Measurements from ENCODE around the gene DMAC2.
"Not testable (repeated sequence)": the region's sequence is repeated elsewhere in the genome, so short reads cannot be mapped to it uniquely, and the experiment has no call there.

DMAC2 gene

GRCh38 chr19:41436674-41436951 lies 3.1 kb downstream of the DMAC2 start:
- Histone ChIP-seq H3K9ac (ENCODE audit: low read length) (no peak overlapping the region), H3K4me3 (ENCODE audit: low read length) (no peak overlapping the region), H3K36me3 (ENCODE audit: control insufficient read depth, insufficient read depth, low read length) (peaks cover 22% of the 10 kb centered on the region), H3K27me3 (ENCODE audit: control insufficient read depth, insufficient read depth, low read length) (no peaks in the 10 kb centered on the region), H3K4me1 (ENCODE audit: control insufficient read depth, insufficient read depth, low read length) (peaks cover 7% of the 10 kb centered on the region), H3K27ac (ENCODE audit: low read depth, low read length) (no peak overlapping the region)

GRCh38 chr19:41435936-41436673 lies 3.6 kb downstream of the DMAC2 start:
- Histone ChIP-seq H3K36me3 (ENCODE audit: control insufficient read depth, insufficient read depth, low read length) (peaks cover 22% of the 10 kb centered on the region), H3K4me1 (ENCODE audit: control insufficient read depth, insufficient read depth, low read length) (peaks cover 7% of the 10 kb centered on the region), H3K27ac (ENCODE audit: low read depth, low read length) (no peak overlapping the region), H3K9ac (ENCODE audit: low read length) (no peak overlapping the region), H3K27me3 (ENCODE audit: control insufficient read depth, insufficient read depth, low read length) (no peaks in the 10 kb centered on the region), H3K4me3 (ENCODE audit: low read length) (no peak overlapping the region)

GRCh38 chr19:41435376-41435775 lies 4.3 kb downstream of the DMAC2 start:
- H3K9ac ChIP-seq (ENCODE audit: low read length); H3K27ac ChIP-seq (ENCODE audit: low read depth, low read length); H3K27me3 ChIP-seq (ENCODE audit: control insufficient read depth, insufficient read depth, low read length); H3K4me3 ChIP-seq (ENCODE audit: low read length); H3K4me1 ChIP-seq (ENCODE audit: control insufficient read depth, insufficient read depth, low read length): not testable (repeated sequence)
- peaks cover 22% of the 10 kb centered on the region for H3K36me3 ChIP-seq (ENCODE audit: control insufficient read depth, insufficient read depth, low read length)

GRCh38 chr19:41434450-41434849 lies 5.3 kb downstream of the DMAC2 start:
- Histone ChIP-seq H3K4me1 (ENCODE audit: control insufficient read depth, insufficient read depth, low read length) (peaks cover 7% of the 10 kb centered on the region), H3K27ac (ENCODE audit: low read depth, low read length) (no peak overlapping the region), H3K4me3 (ENCODE audit: low read length) (no peak overlapping the region), H3K9ac (ENCODE audit: low read length) (no peak overlapping the region), H3K27me3 (ENCODE audit: control insufficient read depth, insufficient read depth, low read length) (no peaks in the 10 kb centered on the region), H3K36me3 (ENCODE audit: control insufficient read depth, insufficient read depth, low read length) (peaks cover 20% of the 10 kb centered on the region)

GRCh38 chr19:41433171-41433570 lies 6.5 kb downstream of the DMAC2 start:
- peaks cover 20% of the 10 kb centered on the region for H3K36me3 ChIP-seq (ENCODE audit: control insufficient read depth, insufficient read depth, low read length)

GRCh38 chr19:41431426-41432386 lies 8.0 kb downstream of the DMAC2 start:
- no peak overlapping the region for H3K4me3 ChIP-seq (ENCODE audit: low read length)
- H3K36me3 ChIP-seq (ENCODE audit: control insufficient read depth, insufficient read depth, low read length), result peaks cover 19% of the 10 kb centered on the region
- H3K9ac ChIP-seq (ENCODE audit: low read length), result no peak overlapping the region
- no peak overlapping the region for H3K27ac ChIP-seq (ENCODE audit: low read depth, low read length)
- H3K4me1 ChIP-seq (ENCODE audit: control insufficient read depth, insufficient read depth, low read length), result peaks cover 3% of the 10 kb centered on the region
- H3K27me3 ChIP-seq (ENCODE audit: control insufficient read depth, insufficient read depth, low read length), result no peaks in the 10 kb centered on the region

More at GRCh38 chr19:41433171-41433570, 6.5 kb downstream of the DMAC2 start:
- Histone ChIP-seq H3K4me1 (ENCODE audit: control insufficient read depth, insufficient read depth, low read length) (no peaks in the 10 kb centered on the region), H3K27ac (ENCODE audit: low read depth, low read length) (no peak overlapping the region), H3K9ac (ENCODE audit: low read length) (no peak overlapping the region), H3K27me3 (ENCODE audit: control insufficient read depth, insufficient read depth, low read length) (no peaks in the 10 kb centered on the region), H3K4me3 (ENCODE audit: low read length) (no peak overlapping the region)

GRCh38 chr19:41430922-41431321 lies 8.8 kb downstream of the DMAC2 start:
- Histone ChIP-seq H3K9ac (ENCODE audit: low read length) (no peak overlapping the region), H3K36me3 (ENCODE audit: control insufficient read depth, insufficient read depth, low read length) (peaks cover 16% of the 10 kb centered on the region), H3K27ac (ENCODE audit: low read depth, low read length) (no peak overlapping the region), H3K27me3 (ENCODE audit: control insufficient read depth, insufficient read depth, low read length) (no peaks in the 10 kb centered on the region), H3K4me1 (ENCODE audit: control insufficient read depth, insufficient read depth, low read length) (peaks cover 4% of the 10 kb centered on the region), H3K4me3 (ENCODE audit: low read length) (no peak overlapping the region)

- Histone ChIP-seq H3K27me3 (ENCODE audit: control insufficient read depth, insufficient read depth, low read length) (no peaks in the 10 kb centered on the region), H3K36me3 (ENCODE audit: control insufficient read depth, insufficient read depth, low read length) (peaks cover 32% of the 10 kb centered on the region), H3K4me1 (ENCODE audit: control insufficient read depth, insufficient read depth, low read length) (peaks cover 4% of the 10 kb centered on the region), H3K27ac (ENCODE audit: low read depth, low read length) (peak overlapping the region; percentile 73), H3K4me3 (ENCODE audit: low read length) (peak overlapping the region; percentile 75), H3K9ac (ENCODE audit: low read length) (no peak overlapping the region)
These were observed 11.2 kb downstream of the DMAC2 start for GRCh38 chr19:41428481-41428859.

GRCh38 chr19:41427647-41428480 lies 11.8 kb downstream of the DMAC2 start:
- Histone ChIP-seq H3K27me3 (ENCODE audit: control insufficient read depth, insufficient read depth, low read length) (no peaks in the 10 kb centered on the region), H3K36me3 (ENCODE audit: control insufficient read depth, insufficient read depth, low read length) (peaks cover 31% of the 10 kb centered on the region), H3K27ac (ENCODE audit: low read depth, low read length) (peak overlapping the region; percentile 73), H3K4me3 (ENCODE audit: low read length) (peak overlapping the region; percentile 75), H3K9ac (ENCODE audit: low read length) (peak overlapping the region; percentile 3), H3K4me1 (ENCODE audit: control insufficient read depth, insufficient read depth, low read length) (peaks cover 4% of the 10 kb centered on the region)

- Histone ChIP-seq H3K9ac (ENCODE audit: low read length) (peak within 1 kb of the TSS; percentile 90), H3K27ac (ENCODE audit: low read depth, low read length) (peak within 1 kb of the TSS; percentile 73)
These were observed 12.6 kb downstream of the DMAC2 start, which contains the start of gene B3GNT8 for GRCh38 chr19:41426952-41427646. TSS of gene B3GNT8 (minus strand) at chr19:41427374. CDS start at chr19:41426778, 596 bp downstream.

GRCh38 chr19:41426116-41426841 lies 13.4 kb downstream of the DMAC2 start:
- Histone ChIP-seq H3K4me1 (ENCODE audit: control insufficient read depth, insufficient read depth, low read length) (peaks cover 4% of the 10 kb centered on the region), H3K27me3 (ENCODE audit: control insufficient read depth, insufficient read depth, low read length) (no peaks in the 10 kb centered on the region), H3K9ac (ENCODE audit: low read length) (peak overlapping the region; percentile 90), H3K4me3 (ENCODE audit: low read length) (peak overlapping the region; percentile 58), H3K36me3 (ENCODE audit: control insufficient read depth, insufficient read depth, low read length) (peaks cover 32% of the 10 kb centered on the region), H3K27ac (ENCODE audit: low read depth, low read length) (peak overlapping the region; percentile 55)

More at GRCh38 chr19:41426952-41427646, 12.6 kb downstream of the DMAC2 start, which contains the start of gene B3GNT8:
- H3K27me3 ChIP-seq (ENCODE audit: control insufficient read depth, insufficient read depth, low read length), result no peaks in the 10 kb centered on the region
- H3K36me3 ChIP-seq (ENCODE audit: control insufficient read depth, insufficient read depth, low read length), result peaks cover 31% of the 10 kb centered on the region
- peaks cover 4% of the 10 kb centered on the region for H3K4me1 ChIP-seq (ENCODE audit: control insufficient read depth, insufficient read depth, low read length)
- peak within 1 kb of the TSS; percentile 75 for H3K4me3 ChIP-seq (ENCODE audit: low read length)

Data from rectal smooth muscle tissue (tissue), 1 donor.